GM06990 (cell line): Measurements from ENCODE around the gene B3GLCT.

Experiments
- DNase-seq: peaks from one replicate; pipeline ENCODE4 v3.0.0-alpha.2; 2011; ENCODE audit not compliant: insufficient read length; ENCODE audit errors: extremely low read depth
- H3K27me3 ChIP-seq: replicated peaks from 2 replicates; pipeline ENCODE4 v1.6.0; 2011; ENCODE audit warnings: low read length; ENCODE audit not compliant: control insufficient read depth, insufficient read depth
- H3K36me3 ChIP-seq: 2 replicates; pipeline ENCODE4 v1.5.1; 2011; ENCODE audit warnings: low read length; ENCODE audit not compliant: control insufficient read depth, insufficient read depth
- H3K4me3 ChIP-seq: replicated peaks from 2 replicates; pipeline ENCODE4 v1.5.1; 2011; ENCODE audit warnings: low read depth, mild to moderate bottlenecking, control low read depth, low read length
- TF ChIP-seq, protein P1 (sequence below): IDR thresholded peaks from 2 replicates; pipeline ENCODE4 v1.5.1; 2011; ENCODE audit warnings: low read length, control low read depth, mild to moderate bottlenecking, inconsistent platforms; ENCODE audit not compliant: insufficient read depth, poor library complexity, severe bottlenecking

B3GLCT gene

DNA sequence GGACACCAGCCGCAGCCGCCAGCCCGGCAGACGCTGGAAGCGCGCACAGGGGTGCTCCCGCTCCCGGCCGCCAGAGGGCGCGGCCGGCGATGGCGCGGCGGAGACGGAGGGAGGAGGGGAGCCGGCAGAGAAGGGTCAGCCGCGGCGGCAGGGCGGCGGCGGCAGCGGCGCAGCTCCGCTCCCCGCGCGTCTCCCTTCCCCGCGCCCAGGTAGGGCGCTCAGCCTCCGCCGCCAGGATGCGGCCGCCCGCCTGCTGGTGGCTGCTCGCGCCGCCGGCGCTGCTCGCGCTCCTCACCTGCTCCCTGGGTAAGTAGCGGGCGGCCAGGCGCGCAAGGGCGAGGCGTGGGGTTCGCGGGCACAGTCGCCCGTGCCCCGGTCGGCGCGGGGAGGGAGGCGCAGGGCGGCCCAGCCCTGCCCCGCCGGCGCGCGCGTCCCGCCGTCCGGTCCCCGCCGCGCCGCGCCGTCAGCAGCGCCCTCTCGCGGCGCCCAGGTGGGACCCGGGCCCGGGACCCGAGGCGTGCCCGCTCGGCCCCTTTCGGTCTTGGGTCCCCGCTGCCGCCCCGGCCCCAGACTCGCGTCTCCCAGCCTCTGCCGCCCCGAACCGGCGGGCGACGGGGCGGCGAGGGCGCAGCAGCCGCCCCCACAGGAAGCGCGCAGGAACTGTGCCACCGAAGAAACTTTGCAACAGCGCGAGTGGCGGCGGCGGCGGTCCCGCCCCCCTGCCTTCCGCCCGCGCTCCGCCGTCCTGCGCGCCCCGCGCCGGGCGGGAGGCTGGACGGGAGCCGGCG, at the start of gene B3GLCT:
B3GLCT (plus strand) TSS at position 127 of the 788 bp plus-strand sequence; CDS start at position 237, 110 bp downstream.
- no peaks in the 10 kb centered on the region for H3K36me3 ChIP-seq
- no peaks in the 10 kb centered on the region for H3K27me3 ChIP-seq
- TF ChIP-seq, protein P1, sequence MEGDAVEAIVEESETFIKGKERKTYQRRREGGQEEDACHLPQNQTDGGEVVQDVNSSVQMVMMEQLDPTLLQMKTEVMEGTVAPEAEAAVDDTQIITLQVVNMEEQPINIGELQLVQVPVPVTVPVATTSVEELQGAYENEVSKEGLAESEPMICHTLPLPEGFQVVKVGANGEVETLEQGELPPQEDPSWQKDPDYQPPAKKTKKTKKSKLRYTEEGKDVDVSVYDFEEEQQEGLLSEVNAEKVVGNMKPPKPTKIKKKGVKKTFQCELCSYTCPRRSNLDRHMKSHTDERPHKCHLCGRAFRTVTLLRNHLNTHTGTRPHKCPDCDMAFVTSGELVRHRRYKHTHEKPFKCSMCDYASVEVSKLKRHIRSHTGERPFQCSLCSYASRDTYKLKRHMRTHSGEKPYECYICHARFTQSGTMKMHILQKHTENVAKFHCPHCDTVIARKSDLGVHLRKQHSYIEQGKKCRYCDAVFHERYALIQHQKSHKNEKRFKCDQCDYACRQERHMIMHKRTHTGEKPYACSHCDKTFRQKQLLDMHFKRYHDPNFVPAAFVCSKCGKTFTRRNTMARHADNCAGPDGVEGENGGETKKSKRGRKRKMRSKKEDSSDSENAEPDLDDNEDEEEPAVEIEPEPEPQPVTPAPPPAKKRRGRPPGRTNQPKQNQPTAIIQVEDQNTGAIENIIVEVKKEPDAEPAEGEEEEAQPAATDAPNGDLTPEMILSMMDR: peak; percentile 42
- peak; percentile 87 for DNase-seq
- H3K4me3 ChIP-seq: peak within 1 kb of the TSS; percentile 56

DNA sequence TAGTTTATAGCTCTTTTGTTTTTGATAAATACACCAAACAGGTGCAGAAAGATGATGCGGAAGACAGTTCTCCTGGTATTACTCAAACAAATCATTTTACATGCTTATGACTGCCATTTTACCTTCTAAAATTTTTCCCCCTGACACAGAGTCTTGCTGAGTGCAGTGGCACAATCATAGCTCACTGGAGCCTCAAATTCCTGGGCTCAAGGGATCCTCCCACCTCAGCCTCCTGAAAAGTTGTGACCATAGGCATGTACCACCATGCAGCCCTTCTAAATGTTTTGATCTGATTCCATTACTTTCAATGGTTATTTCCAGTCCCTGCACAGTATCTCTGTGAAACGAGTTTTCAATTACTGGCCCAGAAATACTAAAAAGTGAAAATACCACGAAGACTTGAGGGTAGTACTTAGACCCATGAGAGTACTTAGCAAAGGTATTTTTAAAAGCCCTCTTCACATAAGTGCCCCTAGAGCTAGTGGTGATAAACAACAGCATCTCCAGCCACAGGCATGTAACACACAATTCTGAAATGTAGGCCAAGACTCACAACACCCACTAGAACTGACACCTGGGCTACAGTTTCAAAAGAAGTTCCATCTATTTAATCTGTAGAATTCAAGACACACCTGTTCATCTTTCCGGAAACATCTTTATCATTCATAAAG, 49.3 kb upstream of the B3GLCT start:
- TF ChIP-seq, protein P1: no peak
- DNase-seq: no peak
- Histone ChIP-seq H3K4me3 (no peak overlapping the region), H3K36me3 (peaks cover 14% of the 10 kb centered on the region), H3K27me3 (no peaks in the 10 kb centered on the region)

DNA sequence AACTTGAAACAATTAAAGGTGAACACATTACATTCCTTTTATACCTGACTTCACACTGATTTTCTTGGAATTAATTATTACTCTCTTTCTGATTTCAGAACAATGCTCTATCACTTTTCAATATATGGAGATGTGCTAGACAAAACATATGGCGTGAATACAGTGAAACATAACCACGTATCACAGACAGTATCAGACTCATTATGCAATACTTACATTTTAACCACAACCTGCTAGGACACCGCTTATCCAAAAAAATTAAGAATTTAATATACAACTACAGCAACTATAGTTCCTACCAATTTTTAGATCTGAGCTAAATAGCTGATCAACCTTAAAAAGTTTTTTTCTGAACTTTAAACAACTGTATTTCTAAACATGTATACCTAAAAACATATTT, 47.9 kb upstream of the B3GLCT start:
- Histone ChIP-seq H3K36me3 (peaks cover 12% of the 10 kb centered on the region), H3K27me3 (no peaks in the 10 kb centered on the region), H3K4me3 (no peak overlapping the region)
- no peak for DNase-seq
- TF ChIP-seq, protein P1: no peak

DNA sequence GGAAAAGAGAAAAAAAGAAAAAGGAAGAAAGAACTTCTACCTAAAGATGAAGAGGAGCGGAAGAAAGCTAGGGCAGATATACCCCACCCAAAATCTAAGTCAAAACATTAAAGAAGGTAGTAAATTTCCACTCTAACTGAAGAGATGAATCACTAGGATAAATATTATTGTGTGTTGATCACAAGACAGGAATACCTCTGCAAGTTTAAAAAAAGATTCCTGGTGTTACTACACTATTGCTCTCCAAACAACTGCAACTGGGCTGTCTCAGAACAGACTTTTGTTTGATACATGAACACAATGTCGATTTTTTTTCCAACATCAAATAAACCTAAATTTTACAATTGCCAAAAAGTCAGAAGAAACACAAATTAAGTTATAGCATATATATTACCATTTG, 44.8 kb upstream of the B3GLCT start:
- TF ChIP-seq, protein P1: no peak
- Histone ChIP-seq H3K27me3 (no peaks in the 10 kb centered on the region), H3K36me3 (peaks cover 9% of the 10 kb centered on the region), H3K4me3 (no peak overlapping the region)
- DNase-seq: no peak

DNA sequence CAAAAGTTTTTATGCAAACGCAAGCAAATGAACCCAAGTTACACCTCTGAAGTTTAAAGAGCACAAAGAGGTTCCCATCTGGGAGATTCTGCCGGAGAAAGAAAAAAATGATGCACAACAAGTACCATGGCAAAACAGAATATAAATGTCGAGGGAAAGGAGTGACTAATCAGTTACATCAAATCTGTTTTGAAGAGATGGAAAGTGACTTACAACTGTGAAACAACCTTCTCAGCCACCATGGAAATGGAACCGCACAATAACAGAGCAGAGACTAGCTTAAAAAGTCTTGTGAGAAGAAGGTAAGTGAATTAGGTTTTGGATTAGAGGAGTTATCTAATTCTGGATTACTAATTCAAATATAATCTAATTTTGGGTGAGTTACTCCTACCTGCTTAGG, 40.5 kb upstream of the B3GLCT start:
- TF ChIP-seq, protein P1: no peak
- H3K27me3 ChIP-seq: no peaks in the 10 kb centered on the region
- peak overlapping the region; percentile 92 for H3K4me3 ChIP-seq
- H3K36me3 ChIP-seq: peaks cover 1% of the 10 kb centered on the region
- DNase-seq: no peak
